GM23338 (cell line): Measurements from ENCODE around the gene TDRD7. TPM values are rescaled to one million over a fixed set of nuclear protein-coding genes. Genes with fewer than 3 reads are reported as not detected.

ENCODE experiments used
- ATAC-seq: fragments of 200-7000 bp; cut with Tn5 transposase; 3 replicates; pipeline ENCODE4 v1.9.1; 2020
- DNase-seq: peaks from one replicate; pipeline ENCODE4 v3.0.0-alpha.2; 2015; ENCODE audit warnings: low spot score
- H2AFZ ChIP-seq: fragments of 200-600 bp; sonication (generic); 2 replicates; pipeline ENCODE4 v1.8.0; 2016; ENCODE audit warnings: antibody characterized with exemption, mild to moderate bottlenecking, moderate library complexity
- H3F3A ChIP-seq: fragments of 200-600 bp; sonication (generic); replicated peaks from 2 replicates; pipeline ENCODE4 v1.8.0; 2017; ENCODE audit warnings: antibody characterized with exemption, mixed run types, low read depth
- H3K27ac ChIP-seq: fragments of 200-600 bp; sonication (generic); 2 replicates; pipeline ENCODE4 v1.6.1; 2016; ENCODE audit warnings: low read depth
- H3K27me3 ChIP-seq: fragments of 200-600 bp; sonication (generic); 2 replicates; pipeline ENCODE4 v1.8.0; 2016; ENCODE audit warnings: mild to moderate bottlenecking, mixed run types, moderate library complexity; ENCODE audit not compliant: insufficient read depth
- H3K36me3 ChIP-seq: fragments of 200-600 bp; sonication (generic); 2 replicates; pipeline ENCODE4 v1.8.0; 2016; ENCODE audit warnings: mild to moderate bottlenecking; ENCODE audit not compliant: insufficient read depth
- H3K4me1 ChIP-seq: fragments of 200-600 bp; sonication (generic); 2 replicates; pipeline ENCODE4 v1.8.0; 2016; ENCODE audit warnings: mild to moderate bottlenecking, moderate library complexity; ENCODE audit not compliant: insufficient read depth
- H3K4me2 ChIP-seq: fragments of 200-600 bp; sonication (generic); 2 replicates; pipeline ENCODE4 v1.7.1; 2017; ENCODE audit warnings: mixed run types
- H3K4me3 ChIP-seq: fragments of 200-600 bp; sonication (generic); 2 replicates; pipeline ENCODE4 v1.6.1; 2016; ENCODE audit warnings: mixed run types
- H3K79me2 ChIP-seq: fragments of 200-600 bp; sonication (generic); replicated peaks from 2 replicates; pipeline ENCODE4 v1.8.0; 2017; ENCODE audit warnings: mild to moderate bottlenecking; ENCODE audit not compliant: insufficient read depth
- H3K9me2 ChIP-seq: fragments of 200-600 bp; sonication (generic); 2 replicates; pipeline ENCODE4 v1.8.0; 2017; ENCODE audit not compliant: insufficient read depth
- H4K20me1 ChIP-seq: fragments of 200-600 bp; sonication (generic); replicated peaks from 2 replicates; pipeline ENCODE4 v1.8.0; 2017; ENCODE audit warnings: mild to moderate bottlenecking; ENCODE audit not compliant: insufficient read depth
- H3K27ac Mint-ChIP-seq: 2 replicates; pipeline ENCODE4 v1.8.0; 2020; ENCODE audit warnings: inconsistent platforms, mild to moderate bottlenecking, moderate library complexity, mixed read lengths
- H3K27me3 Mint-ChIP-seq: 3 replicates; pipeline ENCODE4 v1.8.0; 2022; ENCODE audit warnings: low read depth, mild to moderate bottlenecking, moderate library complexity, mixed read lengths, inconsistent platforms; ENCODE audit not compliant: insufficient read depth, poor library complexity
- H3K36me3 Mint-ChIP-seq: 3 replicates; pipeline ENCODE4 v1.8.0; 2021; ENCODE audit warnings: low read depth, mild to moderate bottlenecking, inconsistent platforms, moderate library complexity, mixed read lengths
- H3K4me1 Mint-ChIP-seq: 3 replicates; pipeline ENCODE4 v1.8.0; 2020; ENCODE audit warnings: mild to moderate bottlenecking, inconsistent platforms, mixed read lengths
- H3K4me3 Mint-ChIP-seq: 3 replicates; pipeline ENCODE4 v1.8.0; 2021; ENCODE audit warnings: moderate library complexity, mild to moderate bottlenecking, inconsistent platforms, mixed read lengths
- H3K9me3 Mint-ChIP-seq: 3 replicates; pipeline ENCODE4 v1.8.0; 2020; ENCODE audit warnings: moderate library complexity, mild to moderate bottlenecking, inconsistent platforms, mixed read lengths
- CREB1 ChIP-seq: fragments of 250-450 bp; sonication (Bioruptor Pico); IDR thresholded peaks from 2 replicates; pipeline ENCODE4 v1.5.0; 2020; ENCODE audit warnings: low read depth, mild to moderate bottlenecking, moderate library complexity
- EZH2 ChIP-seq: fragments of 200-600 bp; sonication (generic); IDR thresholded peaks from one replicate; pipeline ENCODE4 v1.8.0; 2017; ENCODE audit warnings: antibody characterized with exemption, mild to moderate bottlenecking, low read depth; ENCODE audit not compliant: unreplicated experiment
- EZH2phosphoT487 ChIP-seq: fragments of 200-600 bp; sonication (generic); IDR thresholded peaks from one replicate; pipeline ENCODE4 v1.8.1; 2018; ENCODE audit warnings: antibody characterized with exemption; ENCODE audit not compliant: unreplicated experiment
- JUNB ChIP-seq: IDR thresholded peaks from one replicate; pipeline ENCODE4 v1.6.1; 2016; ENCODE audit warnings: antibody characterized with exemption; ENCODE audit not compliant: unreplicated experiment
- POLR2AphosphoS5 ChIP-seq: IDR thresholded peaks from 2 replicates; pipeline ENCODE4 v1.6.1; 2016; ENCODE audit warnings: antibody characterized with exemption, low read depth
- STAT1 ChIP-seq: IDR thresholded peaks from one replicate; pipeline ENCODE4 v1.6.1; 2016; ENCODE audit warnings: antibody characterized with exemption; ENCODE audit not compliant: unreplicated experiment
- ZNF114 ChIP-seq: fragments of 250-450 bp; sonication (Bioruptor Pico); IDR thresholded peaks from 2 replicates; pipeline ENCODE4 v1.5.0; 2020; ENCODE audit warnings: mild to moderate bottlenecking, moderate library complexity
- ZNF331 ChIP-seq: fragments of 250-450 bp; sonication (Bioruptor Pico); IDR thresholded peaks from 2 replicates; pipeline ENCODE4 v1.5.0; 2020; ENCODE audit warnings: low read depth, mild to moderate bottlenecking, moderate library complexity
- polyA plus RNA-seq: library from polyadenylated mRNA; unstranded; fragments of >200 nt; fragmentation: Nextera tagmentation; extraction: Ambion mirVana; gene quantifications from 2 replicates; pipeline ENCODE4 v1.2.1, GENCODE V29; 2016
- total RNA-seq: library from RNA; depleted of rRNA; stranded (reverse); fragments of >200 nt; shearing (Covaris generic); gene quantifications from 2 replicates; pipeline ENCODE4 v1.2.3, GENCODE V29; 2014
- TF ChIP-seq, protein P1 (sequence below): IDR thresholded peaks from 2 replicates; pipeline ENCODE4 v1.6.1; 2016; ENCODE audit warnings: antibody characterized with exemption
- TF ChIP-seq, protein P2 (sequence below): fragments of 250-450 bp; sonication (Bioruptor Pico); IDR thresholded peaks from 2 replicates; pipeline ENCODE4 v1.5.0; 2020; ENCODE audit warnings: mild to moderate bottlenecking, moderate library complexity

The TDRD7 gene
- total and polyA plus RNA-seq, 2 experiments from 2014 or later, result 1.7 to 3.1 TPM

DNA sequence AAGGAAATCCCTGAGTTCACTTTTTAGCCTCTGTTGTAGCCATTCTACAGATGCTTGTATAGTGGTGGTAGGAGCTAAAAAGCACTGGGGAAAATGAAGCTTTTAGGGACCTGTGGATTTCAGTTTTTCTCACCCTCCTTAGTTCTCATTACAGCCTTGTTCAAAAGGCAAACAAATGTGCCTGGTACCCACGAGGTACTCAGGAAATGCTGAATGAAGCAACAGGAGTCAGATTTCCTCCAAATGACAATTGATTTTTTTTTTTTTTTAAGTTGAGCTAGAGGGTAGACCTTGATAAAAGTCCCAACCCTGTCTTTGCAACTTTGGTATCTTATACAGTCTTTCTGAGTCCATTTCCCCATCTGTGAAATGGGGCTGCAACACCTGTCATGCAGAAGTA lies 68.3 kb downstream of the TDRD7 start:
- Mint-ChIP-seq H3K4me3 (no peak overlapping the region), H3K4me1 (peaks cover 3% of the 10 kb centered on the region; the same call in 2 of the 3 replicates), H3K27me3 (no peaks in the 10 kb centered on the region), H3K27ac (no peak overlapping the region), H3K36me3 (no peaks in the 10 kb centered on the region), H3K9me3 (no peaks in the 10 kb centered on the region)
- Histone ChIP-seq H3K27ac (no peak overlapping the region), H3K9me2 (no peaks in the 10 kb centered on the region), H4K20me1 (no peaks in the 10 kb centered on the region), H2AFZ (no peak overlapping the region; the same call in 1 of the 2 replicates), H3K4me1 (no peaks in the 10 kb centered on the region), H3K79me2 (no peaks in the 10 kb centered on the region), H3K27me3 (no peaks in the 10 kb centered on the region), H3K4me2 (no peak overlapping the region), H3K4me3 (no peak overlapping the region), H3K36me3 (no peaks in the 10 kb centered on the region), H3F3A (no peaks in the 10 kb centered on the region)
- TF ChIP-seq ZNF114 (CRISPR knock-in tag) (no peak), JUNB (no peak), EZH2phosphoT487 (no peak), EZH2 (no peak)
- TF ChIP-seq, protein P1, sequence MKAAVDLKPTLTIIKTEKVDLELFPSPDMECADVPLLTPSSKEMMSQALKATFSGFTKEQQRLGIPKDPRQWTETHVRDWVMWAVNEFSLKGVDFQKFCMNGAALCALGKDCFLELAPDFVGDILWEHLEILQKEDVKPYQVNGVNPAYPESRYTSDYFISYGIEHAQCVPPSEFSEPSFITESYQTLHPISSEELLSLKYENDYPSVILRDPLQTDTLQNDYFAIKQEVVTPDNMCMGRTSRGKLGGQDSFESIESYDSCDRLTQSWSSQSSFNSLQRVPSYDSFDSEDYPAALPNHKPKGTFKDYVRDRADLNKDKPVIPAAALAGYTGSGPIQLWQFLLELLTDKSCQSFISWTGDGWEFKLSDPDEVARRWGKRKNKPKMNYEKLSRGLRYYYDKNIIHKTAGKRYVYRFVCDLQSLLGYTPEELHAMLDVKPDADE, result no peak
- DNase-seq, result no peak
- ATAC-seq, result no peak

DNA sequence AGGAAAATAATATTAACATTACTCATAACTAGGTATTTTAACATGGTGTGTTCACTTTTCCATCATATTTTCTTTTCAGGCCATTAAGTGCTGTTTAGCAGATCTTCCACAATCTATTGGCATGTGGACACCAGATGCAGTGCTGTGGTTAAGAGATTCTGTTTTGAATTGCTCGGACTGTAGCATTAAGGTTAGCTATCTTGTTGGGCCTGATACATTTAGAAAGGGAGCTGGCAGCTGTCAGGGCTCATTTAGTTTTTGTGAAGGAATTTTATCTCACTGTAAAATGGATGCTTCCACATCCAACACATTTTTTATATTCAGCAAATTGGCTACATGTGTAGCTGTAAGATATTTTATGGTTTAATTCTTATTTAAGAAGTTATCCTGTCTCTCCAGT lies 68.9 kb downstream of the TDRD7 start:
- H3K9me3 Mint-ChIP-seq, result no peaks in the 10 kb centered on the region
- Histone ChIP-seq H2AFZ (no peak overlapping the region), H3K4me2 (no peak overlapping the region), H4K20me1 (no peaks in the 10 kb centered on the region), H3K4me3 (no peak overlapping the region), H3F3A (no peaks in the 10 kb centered on the region), H3K4me1 (no peaks in the 10 kb centered on the region), H3K27ac (no peak overlapping the region), H3K27me3 (no peaks in the 10 kb centered on the region), H3K79me2 (no peaks in the 10 kb centered on the region), H3K9me2 (no peaks in the 10 kb centered on the region), H3K36me3 (no peaks in the 10 kb centered on the region)
- no peaks in the 10 kb centered on the region for H3K36me3 Mint-ChIP-seq
- no peak for DNase-seq
- ATAC-seq, result no peak
- no peaks in the 10 kb centered on the region for H3K27me3 Mint-ChIP-seq
- H3K4me1 Mint-ChIP-seq, result peaks cover 3% of the 10 kb centered on the region; the same call in 2 of the 3 replicates
- no peak overlapping the region for H3K27ac Mint-ChIP-seq
- no peak overlapping the region for H3K4me3 Mint-ChIP-seq
- no peak for TF ChIP-seq CREB1 (CRISPR knock-in tag)
- TF ChIP-seq ZNF331 (CRISPR knock-in tag), result no peak
- no peak for TF ChIP-seq STAT1
- TF ChIP-seq, protein P2, sequence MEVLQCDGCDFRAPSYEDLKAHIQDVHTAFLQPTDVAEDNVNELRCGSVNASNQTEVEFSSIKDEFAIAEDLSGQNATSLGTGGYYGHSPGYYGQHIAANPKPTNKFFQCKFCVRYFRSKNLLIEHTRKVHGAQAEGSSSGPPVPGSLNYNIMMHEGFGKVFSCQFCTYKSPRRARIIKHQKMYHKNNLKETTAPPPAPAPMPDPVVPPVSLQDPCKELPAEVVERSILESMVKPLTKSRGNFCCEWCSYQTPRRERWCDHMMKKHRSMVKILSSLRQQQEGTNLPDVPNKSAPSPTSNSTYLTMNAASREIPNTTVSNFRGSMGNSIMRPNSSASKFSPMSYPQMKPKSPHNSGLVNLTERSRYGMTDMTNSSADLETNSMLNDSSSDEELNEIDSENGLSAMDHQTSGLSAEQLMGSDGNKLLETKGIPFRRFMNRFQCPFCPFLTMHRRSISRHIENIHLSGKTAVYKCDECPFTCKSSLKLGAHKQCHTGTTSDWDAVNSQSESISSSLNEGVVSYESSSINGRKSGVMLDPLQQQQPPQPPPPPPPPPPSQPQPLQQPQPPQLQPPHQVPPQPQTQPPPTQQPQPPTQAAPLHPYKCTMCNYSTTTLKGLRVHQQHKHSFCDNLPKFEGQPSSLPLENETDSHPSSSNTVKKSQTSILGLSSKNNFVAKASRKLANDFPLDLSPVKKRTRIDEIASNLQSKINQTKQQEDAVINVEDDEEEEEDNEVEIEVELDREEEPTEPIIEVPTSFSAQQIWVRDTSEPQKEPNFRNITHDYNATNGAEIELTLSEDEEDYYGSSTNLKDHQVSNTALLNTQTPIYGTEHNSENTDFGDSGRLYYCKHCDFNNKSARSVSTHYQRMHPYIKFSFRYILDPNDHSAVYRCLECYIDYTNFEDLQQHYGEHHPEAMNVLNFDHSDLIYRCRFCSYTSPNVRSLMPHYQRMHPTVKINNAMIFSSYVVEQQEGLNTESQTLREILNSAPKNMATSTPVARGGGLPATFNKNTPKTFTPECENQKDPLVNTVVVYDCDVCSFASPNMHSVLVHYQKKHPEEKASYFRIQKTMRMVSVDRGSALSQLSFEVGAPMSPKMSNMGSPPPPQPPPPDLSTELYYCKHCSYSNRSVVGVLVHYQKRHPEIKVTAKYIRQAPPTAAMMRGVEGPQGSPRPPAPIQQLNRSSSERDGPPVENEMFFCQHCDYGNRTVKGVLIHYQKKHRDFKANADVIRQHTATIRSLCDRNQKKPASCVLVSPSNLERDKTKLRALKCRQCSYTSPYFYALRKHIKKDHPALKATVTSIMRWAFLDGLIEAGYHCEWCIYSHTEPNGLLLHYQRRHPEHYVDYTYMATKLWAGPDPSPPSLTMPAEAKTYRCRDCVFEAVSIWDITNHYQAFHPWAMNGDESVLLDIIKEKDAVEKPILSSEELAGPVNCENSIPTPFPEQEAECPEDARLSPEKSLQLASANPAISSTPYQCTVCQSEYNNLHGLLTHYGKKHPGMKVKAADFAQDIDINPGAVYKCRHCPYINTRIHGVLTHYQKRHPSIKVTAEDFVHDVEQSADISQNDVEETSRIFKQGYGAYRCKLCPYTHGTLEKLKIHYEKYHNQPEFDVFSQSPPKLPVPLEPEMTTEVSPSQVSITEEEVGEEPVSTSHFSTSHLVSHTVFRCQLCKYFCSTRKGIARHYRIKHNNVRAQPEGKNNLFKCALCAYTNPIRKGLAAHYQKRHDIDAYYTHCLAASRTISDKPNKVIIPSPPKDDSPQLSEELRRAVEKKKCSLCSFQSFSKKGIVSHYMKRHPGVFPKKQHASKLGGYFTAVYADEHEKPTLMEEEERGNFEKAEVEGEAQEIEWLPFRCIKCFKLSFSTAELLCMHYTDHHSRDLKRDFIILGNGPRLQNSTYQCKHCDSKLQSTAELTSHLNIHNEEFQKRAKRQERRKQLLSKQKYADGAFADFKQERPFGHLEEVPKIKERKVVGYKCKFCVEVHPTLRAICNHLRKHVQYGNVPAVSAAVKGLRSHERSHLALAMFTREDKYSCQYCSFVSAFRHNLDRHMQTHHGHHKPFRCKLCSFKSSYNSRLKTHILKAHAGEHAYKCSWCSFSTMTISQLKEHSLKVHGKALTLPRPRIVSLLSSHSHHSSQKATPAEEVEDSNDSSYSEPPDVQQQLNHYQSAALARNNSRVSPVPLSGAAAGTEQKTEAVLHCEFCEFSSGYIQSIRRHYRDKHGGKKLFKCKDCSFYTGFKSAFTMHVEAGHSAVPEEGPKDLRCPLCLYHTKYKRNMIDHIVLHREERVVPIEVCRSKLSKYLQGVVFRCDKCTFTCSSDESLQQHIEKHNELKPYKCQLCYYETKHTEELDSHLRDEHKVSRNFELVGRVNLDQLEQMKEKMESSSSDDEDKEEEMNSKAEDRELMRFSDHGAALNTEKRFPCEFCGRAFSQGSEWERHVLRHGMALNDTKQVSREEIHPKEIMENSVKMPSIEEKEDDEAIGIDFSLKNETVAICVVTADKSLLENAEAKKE (CRISPR knock-in tag), result no peak
- no peak for TF ChIP-seq EZH2
- TF ChIP-seq, protein P1, result no peak
- TF ChIP-seq POLR2AphosphoS5, result no peak
- no peak for TF ChIP-seq ZNF114 (CRISPR knock-in tag)
